ENCODE data around the gene TPM1. TPM values are rescaled to one million over a fixed set of nuclear protein-coding genes. Genes with fewer than 3 reads are reported as not detected.

The TPM1 gene
- total and polyA plus RNA-seq, 8 donors, result 196 to 681 (median 587) TPM

DNA sequence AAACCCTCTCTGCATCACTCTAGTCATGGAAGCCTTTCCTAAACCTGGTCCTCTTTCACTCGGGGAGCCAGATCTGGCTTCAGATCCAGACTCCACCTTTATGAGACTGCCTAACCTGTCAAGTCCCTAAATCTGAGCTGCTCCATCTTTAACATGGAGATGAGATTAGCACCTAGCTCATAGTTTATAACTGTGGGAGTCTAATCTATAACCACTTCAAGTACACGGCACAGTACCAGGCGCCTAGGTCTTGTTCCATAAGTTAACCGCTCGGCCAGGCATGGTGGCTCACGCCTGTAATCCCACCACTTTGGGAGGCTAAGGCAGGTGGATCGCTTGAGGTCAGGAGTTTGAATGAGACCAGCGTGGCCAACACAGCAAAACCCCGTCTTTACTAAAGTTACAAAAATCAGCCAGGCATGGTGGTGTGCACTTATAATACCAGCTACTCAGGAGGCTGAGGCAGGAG lies 30.3 kb downstream of the TPM1 start:
- ATAC-seq (no peak), DNase-seq (no peak)
- peaks cover 6 to 11% of the 10 kb centered on the region in 2 donors for H3K4me1 ChIP-seq
- peaks cover 0 to 38% of the 10 kb centered on the region in 2 donors for H3K36me3 ChIP-seq
- no peaks in the 10 kb centered on the region for H3K9me3 ChIP-seq
- TF ChIP-seq, protein P1, sequence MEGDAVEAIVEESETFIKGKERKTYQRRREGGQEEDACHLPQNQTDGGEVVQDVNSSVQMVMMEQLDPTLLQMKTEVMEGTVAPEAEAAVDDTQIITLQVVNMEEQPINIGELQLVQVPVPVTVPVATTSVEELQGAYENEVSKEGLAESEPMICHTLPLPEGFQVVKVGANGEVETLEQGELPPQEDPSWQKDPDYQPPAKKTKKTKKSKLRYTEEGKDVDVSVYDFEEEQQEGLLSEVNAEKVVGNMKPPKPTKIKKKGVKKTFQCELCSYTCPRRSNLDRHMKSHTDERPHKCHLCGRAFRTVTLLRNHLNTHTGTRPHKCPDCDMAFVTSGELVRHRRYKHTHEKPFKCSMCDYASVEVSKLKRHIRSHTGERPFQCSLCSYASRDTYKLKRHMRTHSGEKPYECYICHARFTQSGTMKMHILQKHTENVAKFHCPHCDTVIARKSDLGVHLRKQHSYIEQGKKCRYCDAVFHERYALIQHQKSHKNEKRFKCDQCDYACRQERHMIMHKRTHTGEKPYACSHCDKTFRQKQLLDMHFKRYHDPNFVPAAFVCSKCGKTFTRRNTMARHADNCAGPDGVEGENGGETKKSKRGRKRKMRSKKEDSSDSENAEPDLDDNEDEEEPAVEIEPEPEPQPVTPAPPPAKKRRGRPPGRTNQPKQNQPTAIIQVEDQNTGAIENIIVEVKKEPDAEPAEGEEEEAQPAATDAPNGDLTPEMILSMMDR (IDR thresholded peaks at IDR 0.05), result no peak
- no peak overlapping the region for H3K4me3 ChIP-seq
- H3K27me3 ChIP-seq, result no peaks in the 10 kb centered on the region
- intact Hi-C loops (cut with DNase I), result no loop called here
- no peak overlapping the region for H3K27ac ChIP-seq

DNA sequence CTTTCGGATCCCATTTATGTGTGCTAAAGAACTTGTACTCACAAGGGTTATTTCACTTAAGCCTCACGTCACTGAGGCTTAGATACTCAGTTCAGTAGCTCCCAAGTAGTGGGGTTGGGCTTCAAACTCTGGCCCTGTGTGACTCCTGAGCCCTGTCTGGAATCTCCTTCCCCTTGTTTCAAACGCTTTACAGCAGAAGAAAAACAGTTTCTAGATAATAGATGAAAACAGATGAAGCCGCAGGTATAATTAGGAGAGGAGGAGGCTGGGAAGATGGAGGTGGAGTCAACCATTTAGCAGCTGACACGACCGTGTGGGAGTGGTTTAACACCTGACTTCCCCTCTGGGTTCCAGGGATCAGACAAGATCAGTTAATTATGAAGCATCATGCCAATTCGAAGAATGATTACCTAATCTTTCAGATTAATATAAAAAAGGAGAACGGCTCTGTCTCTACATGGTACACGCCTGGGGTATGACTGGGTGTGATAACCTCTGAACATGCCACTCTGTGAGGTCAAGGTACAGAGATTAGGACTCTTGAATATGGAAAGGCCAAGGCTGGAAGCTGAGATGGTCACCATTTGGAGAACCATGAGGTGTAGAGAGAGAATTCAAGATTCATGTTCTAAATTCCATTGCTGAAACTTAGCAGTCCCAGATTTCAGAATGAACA lies 31.1 kb downstream of the TPM1 start:
- no peak overlapping the region for H3K4me3 ChIP-seq
- no peak overlapping the region for H3K27ac ChIP-seq
- TF ChIP-seq, protein P1 (IDR thresholded peaks at IDR 0.05), result no peak
- DNase-seq, result no peak
- H3K4me1 ChIP-seq, result peaks cover 6 to 11% of the 10 kb centered on the region in 2 donors
- intact Hi-C loops (cut with DNase I), result no loop called here
- H3K36me3 ChIP-seq, result peaks cover 0 to 30% of the 10 kb centered on the region in 2 donors
- no peak for ATAC-seq
- H3K9me3 ChIP-seq, result no peaks in the 10 kb centered on the region
- no peaks in the 10 kb centered on the region for H3K27me3 ChIP-seq

DNA sequence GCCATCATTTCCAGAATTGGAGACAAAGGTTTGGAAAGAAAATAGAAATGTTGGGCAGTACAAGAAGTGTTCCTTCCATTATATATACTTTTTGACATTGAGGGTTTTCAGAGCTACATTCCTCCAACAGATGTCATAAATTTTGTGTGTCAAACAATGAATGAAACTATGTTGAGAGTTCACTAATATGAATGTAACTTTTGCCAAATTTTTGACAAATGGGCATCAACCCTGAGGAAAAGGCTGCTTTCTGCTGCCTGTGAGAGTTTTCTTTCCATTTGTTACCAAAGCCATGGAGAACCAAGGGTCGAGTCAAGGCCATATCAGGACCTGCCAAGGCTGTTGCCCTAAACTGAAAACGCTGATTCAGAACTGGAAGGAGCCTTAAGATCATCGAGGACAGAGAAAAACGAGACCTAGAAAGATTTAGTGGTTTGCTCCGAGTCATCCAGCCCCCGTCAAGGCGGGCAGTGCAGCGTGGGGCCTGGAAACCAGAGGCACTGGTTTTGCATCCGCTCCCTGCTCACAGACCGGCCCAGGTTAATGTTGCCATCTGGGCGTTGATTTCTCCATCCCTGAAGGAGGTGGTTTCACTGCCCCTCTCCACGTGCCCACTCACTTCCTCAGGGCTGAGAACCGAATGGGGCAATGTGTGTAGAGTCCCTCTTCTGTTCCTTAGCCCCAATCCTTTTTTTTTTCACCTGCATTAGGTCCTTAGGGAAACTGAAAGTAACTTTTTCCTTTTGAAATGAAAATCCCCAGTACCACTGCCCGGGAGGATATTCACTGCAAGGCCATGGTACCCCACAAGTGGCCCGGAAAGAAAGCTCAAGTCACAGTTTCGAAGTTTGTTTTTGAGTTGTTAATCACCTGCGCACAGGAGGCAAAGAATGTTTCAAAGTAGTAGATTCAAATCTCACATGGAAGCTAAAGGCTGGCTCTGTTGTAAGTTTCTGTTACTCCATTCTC lies 32.8 kb downstream of the TPM1 start:
- DNase-seq (no peak), ATAC-seq (peak; percentile 19)
- intact Hi-C loops (cut with DNase I), result no loop called here
- Histone ChIP-seq H3K4me1 (peaks cover 6 to 11% of the 10 kb centered on the region in 2 donors), H3K4me3 (no peak overlapping the region), H3K36me3 (peaks cover 0 to 19% of the 10 kb centered on the region in 2 donors), H3K9me3 (no peaks in the 10 kb centered on the region), H3K27ac (peak overlapping the region in 1 of 2 donors; percentile 29), H3K27me3 (no peaks in the 10 kb centered on the region)
- TF ChIP-seq, protein P1 (IDR thresholded peaks at IDR 0.05), result no peak

DNA sequence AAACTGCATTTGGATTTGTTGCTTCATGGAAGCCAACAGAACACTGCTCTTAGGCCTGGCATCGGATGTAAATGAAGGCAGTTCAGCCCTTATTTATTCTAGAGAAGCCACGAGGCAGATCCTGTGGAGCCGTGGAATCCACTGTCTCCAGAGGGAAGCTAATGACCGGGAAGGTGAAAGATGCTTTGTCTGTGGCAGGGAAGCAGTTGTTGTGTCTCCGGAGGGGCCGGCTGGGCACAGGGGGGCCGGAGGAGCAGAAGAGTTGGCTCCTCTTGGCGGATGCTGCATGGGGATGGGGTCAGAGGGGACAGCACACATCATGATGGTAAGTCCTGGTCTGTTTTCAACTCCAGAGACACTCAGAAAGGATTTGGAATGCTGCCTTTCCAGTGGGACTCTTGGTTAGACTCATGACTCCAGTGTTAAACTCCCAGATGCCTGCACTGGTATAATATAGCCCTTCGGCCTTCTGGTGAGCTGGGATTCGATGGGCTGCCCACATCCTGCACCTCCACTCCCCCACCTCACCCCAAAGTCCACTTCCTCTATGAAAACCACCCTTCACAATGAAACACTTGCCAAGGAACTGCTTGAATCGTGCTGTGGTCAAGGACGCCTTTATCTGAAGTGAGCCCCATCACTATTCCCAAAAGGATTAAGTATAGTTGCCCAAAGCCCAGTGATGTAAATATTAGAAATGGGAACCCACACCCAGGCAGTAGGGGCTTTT lies 33.6 kb downstream of the TPM1 start:
- no peak overlapping the region for H3K4me3 ChIP-seq
- no peak for ATAC-seq
- H3K27ac ChIP-seq, result no peak overlapping the region
- peaks cover 0 to 11% of the 10 kb centered on the region in 2 donors for H3K36me3 ChIP-seq
- no peaks in the 10 kb centered on the region for H3K27me3 ChIP-seq
- no peak for DNase-seq
- intact Hi-C loops (cut with DNase I), result no loop called here
- TF ChIP-seq, protein P1 (IDR thresholded peaks at IDR 0.05), result no peak
- H3K4me1 ChIP-seq, result peaks cover 6 to 11% of the 10 kb centered on the region in 2 donors
- H3K9me3 ChIP-seq, result no peaks in the 10 kb centered on the region

All from left lung (tissue), 10 donors.